IMR-90 (cell line): ENCODE results near the gene ST6GALNAC2. TPM values are rescaled to one million over a fixed set of nuclear protein-coding genes. Genes with fewer than 3 reads are reported as not detected.

Experiments used
- ATAC-seq: fragments of 200-7000 bp; cut with Tn5 transposase; 2 replicates; pipeline ENCODE4 v1.9.1; 2020; ENCODE audit warnings: low read depth, mild to moderate bottlenecking, moderate library complexity
- BruUV-seq: library from RNA; stranded (reverse); fragments of 400-500 nt; replicated peaks from 2 replicates; lab custom pipeline; 2021; lab: Mats Ljungman, UMichigan
- CTCF ChIA-PET: fragments of 300-600 bp; formaldehyde crosslinking; extraction: SDS; loops from one replicate; lab custom pipeline; 2021; ENCODE audit warnings: antibody characterized with exemption; lab: Yijun Ruan, JAX
- POLR2A ChIA-PET: fragments of 300-600 bp; sonication (Branson Sonifier 250); formaldehyde crosslinking; loops from one replicate; lab custom pipeline; 2022; ENCODE audit warnings: antibody characterized with exemption; ENCODE audit not compliant: unreplicated experiment; lab: Charles Lee
- DNase-seq: peaks from one replicate; pipeline ENCODE4 v3.0.0; 2013
- H2AFZ ChIP-seq: replicated peaks from 2 replicates; pipeline ENCODE3; 2013; ENCODE audit warnings: low read length, mild to moderate bottlenecking; ENCODE audit not compliant: poor library complexity
- H2AK5ac ChIP-seq: 2 replicates; pipeline ENCODE4 v1.6.1; 2013; ENCODE audit warnings: low read depth, low read length, inconsistent platforms
- H2AK9ac ChIP-seq: replicated peaks from 2 replicates; pipeline ENCODE3; 2013; ENCODE audit warnings: mild to moderate bottlenecking, low read depth, low read length, moderate library complexity; ENCODE audit not compliant: poor library complexity
- H2BK120ac ChIP-seq: 2 replicates; pipeline ENCODE4 v1.6.1; 2013; ENCODE audit warnings: low read depth, low read length, inconsistent platforms
- H2BK15ac ChIP-seq: 3 replicates; pipeline ENCODE4 v1.6.1; 2013; ENCODE audit warnings: low read depth, low read length, inconsistent platforms
- H2BK20ac ChIP-seq: 2 replicates; pipeline ENCODE4 v1.6.1; 2013; ENCODE audit warnings: low read depth, mild to moderate bottlenecking, inconsistent platforms, low read length, moderate library complexity
- H2BK5ac ChIP-seq: 2 replicates; pipeline ENCODE4 v1.6.1; 2013; ENCODE audit warnings: mild to moderate bottlenecking, low read depth, low read length, inconsistent platforms; ENCODE audit not compliant: poor library complexity, severe bottlenecking
- H3K14ac ChIP-seq: replicated peaks from 2 replicates; pipeline ENCODE4 v1.6.1; 2013; ENCODE audit warnings: low read depth, low read length, inconsistent platforms
- H3K18ac ChIP-seq: 2 replicates; pipeline ENCODE4 v1.6.1; 2013; ENCODE audit warnings: low read depth, low read length, control low read depth
- H3K23ac ChIP-seq: 2 replicates; pipeline ENCODE4 v1.6.1; 2013; ENCODE audit warnings: low read depth, low read length, inconsistent platforms
- H3K27ac ChIP-seq: 2 replicates; pipeline ENCODE4 v1.5.1; 2013; ENCODE audit warnings: mild to moderate bottlenecking, control low read depth, low read length; ENCODE audit not compliant: insufficient read depth
- H3K27me3 ChIP-seq: 2 replicates; pipeline ENCODE4 v1.6.1; 2013; ENCODE audit warnings: low read length; ENCODE audit not compliant: control insufficient read depth, insufficient read depth
- H3K36me3 ChIP-seq: 2 replicates; pipeline ENCODE4 v1.6.1; 2013; ENCODE audit warnings: low read length, mixed read lengths; ENCODE audit not compliant: control insufficient read depth, insufficient read depth
- H3K4ac ChIP-seq: 2 replicates; pipeline ENCODE4 v1.6.1; 2013; ENCODE audit warnings: low read depth, low read length, inconsistent platforms
- H3K4me1 ChIP-seq: 2 replicates; pipeline ENCODE4 v1.6.1; 2013; ENCODE audit warnings: low read length, mixed read lengths; ENCODE audit not compliant: control insufficient read depth, insufficient read depth
- H3K4me2 ChIP-seq: 2 replicates; pipeline ENCODE4 v1.6.1; 2013; ENCODE audit warnings: low read depth, mild to moderate bottlenecking, control low read depth, low read length, moderate library complexity
- H3K4me3 ChIP-seq: 2 replicates; pipeline ENCODE4 v1.5.1; 2013; ENCODE audit warnings: low read depth, mild to moderate bottlenecking, control low read depth, low read length, moderate library complexity; ENCODE audit not compliant: insufficient read depth
- H3K56ac ChIP-seq: 2 replicates; pipeline ENCODE4 v1.6.1; 2013; ENCODE audit warnings: low read length, inconsistent platforms; ENCODE audit not compliant: insufficient read depth; ENCODE audit errors: extremely low read depth
- H3K79me1 ChIP-seq, 2 experiments: 2 replicates each; pipeline ENCODE4 v1.6.1; 2013; ENCODE audit warnings: low read length in 2 of 2, inconsistent platforms in 1 of 2, low read depth in 1 of 2
- H3K9ac ChIP-seq: 2 replicates; pipeline ENCODE4 v1.6.1; 2013; ENCODE audit warnings: low read depth, low read length, control low read depth
- H3K9me1 ChIP-seq: 2 replicates; pipeline ENCODE4 v1.6.1; 2013; ENCODE audit warnings: low read length, inconsistent platforms; ENCODE audit not compliant: insufficient read depth
- H3K9me3 ChIP-seq: 2 replicates; pipeline ENCODE4 v1.6.1; 2013; ENCODE audit warnings: low read length; ENCODE audit not compliant: control insufficient read depth, insufficient read depth
- H4K20me1 ChIP-seq: 2 replicates; pipeline ENCODE4 v1.6.1; 2013; ENCODE audit warnings: low read length, inconsistent platforms; ENCODE audit not compliant: insufficient read depth
- H4K5ac ChIP-seq: 2 replicates; pipeline ENCODE4 v1.6.1; 2013; ENCODE audit warnings: mild to moderate bottlenecking, low read depth, low read length, control low read depth
- H4K8ac ChIP-seq, 2 experiments: 2 replicates each; pipeline ENCODE4 v1.6.1; 2013; ENCODE audit warnings: low read depth in 2 of 2, low read length in 2 of 2, control low read depth in 1 of 2, inconsistent platforms in 1 of 2
- H4K91ac ChIP-seq: 2 replicates; pipeline ENCODE4 v1.6.1; 2013; ENCODE audit warnings: low read depth, low read length, inconsistent platforms; ENCODE audit not compliant: insufficient read depth
- BHLHE40 ChIP-seq: fragments of 150-350 bp; IDR thresholded peaks from 2 replicates; pipeline ENCODE4 v1.6.1; 2016; ENCODE audit warnings: mild to moderate bottlenecking, low read depth, low read length
- CEBPB ChIP-seq: IDR thresholded peaks from 2 replicates; pipeline ENCODE4 v1.6.1; 2012; ENCODE audit warnings: low read depth, low read length, improper control_type of control experiment
- CHD1 ChIP-seq: IDR thresholded peaks from 2 replicates; pipeline ENCODE4 v1.6.1; 2012; ENCODE audit warnings: low read depth, low read length, improper control_type of control experiment
- ELK1 ChIP-seq: fragments of 150-350 bp; IDR thresholded peaks from 2 replicates; pipeline ENCODE4 v1.6.1; 2016; ENCODE audit warnings: low read depth, mild to moderate bottlenecking, low read length, moderate library complexity, borderline replicate concordance
- MAFK ChIP-seq: IDR thresholded peaks from 2 replicates; pipeline ENCODE4 v1.6.1; 2012; ENCODE audit warnings: low read depth, low read length, improper control_type of control experiment
- MAZ ChIP-seq: IDR thresholded peaks from 2 replicates; pipeline ENCODE4 v1.6.1; 2012; ENCODE audit warnings: low read depth, mild to moderate bottlenecking, low read length, improper control_type of control experiment, moderate library complexity, borderline replicate concordance
- MXI1 ChIP-seq: IDR thresholded peaks from 2 replicates; pipeline ENCODE4 v1.6.1; 2012; ENCODE audit warnings: low read depth, mild to moderate bottlenecking, low read length, moderate library complexity, borderline replicate concordance
- NFE2L2 ChIP-seq: fragments of 150-350 bp; IDR thresholded peaks from 2 replicates; pipeline ENCODE4 v1.6.1; 2016; ENCODE audit warnings: low read depth, mild to moderate bottlenecking, low read length
- POLR2A ChIP-seq: IDR thresholded peaks from 2 replicates; pipeline ENCODE4 v1.6.1; 2012; ENCODE audit warnings: mild to moderate bottlenecking, low read depth, low read length
- RCOR1 ChIP-seq: IDR thresholded peaks from 2 replicates; pipeline ENCODE4 v1.6.1; 2012; ENCODE audit warnings: mild to moderate bottlenecking, low read length, improper control_type of control experiment; ENCODE audit not compliant: insufficient replicate concordance
- RFX5 ChIP-seq: IDR thresholded peaks from 2 replicates; pipeline ENCODE4 v1.8.0; 2012; ENCODE audit warnings: low read depth, mild to moderate bottlenecking, low read length, moderate library complexity
- SMC3 ChIP-seq: fragments of 150-350 bp; IDR thresholded peaks from 2 replicates; pipeline ENCODE4 v1.6.1; 2016; ENCODE audit warnings: low read depth, mild to moderate bottlenecking, antibody characterized with exemption, low read length, moderate library complexity
- USF2 ChIP-seq: fragments of 150-350 bp; IDR thresholded peaks from 2 replicates; pipeline ENCODE4 v1.6.1; 2017; ENCODE audit warnings: mild to moderate bottlenecking, antibody characterized with exemption, low read length, low read depth
- WGBS, 2 experiments: methylation state at CpG; one replicate each; pipeline versions ENCODE4 v1.1.5 to v1.1.7; 2013; ENCODE audit warnings: missing lambda C conversion rate in 2 of 2; ENCODE audit not compliant: insufficient read length in 1 of 2; ENCODE audit errors: extremely low coverage in 2 of 2; 5-methylcytosine and 5-hydroxymethylcytosine counted together
- dilution Hi-C: fragments of 300-500 bp; cut with HindIII; formaldehyde crosslinking; loops from one replicate; pipeline ENCODE4 v1.14.3; 2018; ENCODE audit warnings: low sequenced_read_pairs; ENCODE audit not compliant: unreplicated experiment
- in situ Hi-C: fragments of 300-500 bp; cut with MboI; formaldehyde crosslinking; loops from 3 replicates; pipeline ENCODE4 v1.14.3; 2019; ENCODE audit warnings: low sequenced_read_pairs, inconsistent platforms, mixed read lengths
- intact Hi-C: fragments of 100-400 bp; cut with micrococcal nuclease; formaldehyde crosslinking; loops from 2 replicates; pipeline ENCODE4 v1.10.0; 2022
- polyA plus RNA-seq, 3 experiments: library from polyadenylated mRNA; depleted of rRNA; stranded (reverse); fragments of >200 nt; gene quantifications; 2 replicates each; pipeline ENCODE4 v1.2.3, GENCODE V29; 2012; ENCODE audit warnings: low replicate concordance in 1 of 3
- total RNA-seq: library from RNA; depleted of rRNA; stranded (reverse); fragments of >200 nt; gene quantifications from 2 replicates; pipeline ENCODE4 v1.2.3, GENCODE V29; 2012
- TF ChIP-seq, protein P1 (sequence below): conservative IDR thresholded peaks from 2 replicates; pipeline ENCODE4 v1.5.1; 2012; ENCODE audit warnings: mild to moderate bottlenecking, low read depth, low read length, improper control_type of control experiment

Gene ST6GALNAC2
- total and polyA plus RNA-seq, 2 of the 4 experiments (the other 2 are of a cell fraction) = 0.10 TPM; not detected in 1

- dilution Hi-C loops (no loop called here), intact Hi-C loops (no loop called here), in situ Hi-C loops (no loop called here)
- Histone ChIP-seq H3K14ac (0 out of 2 replicates have a peak overlapping the region, but pooled peaks have one; percentile 26), H3K56ac (no peak overlapping the region), H4K91ac (no peak overlapping the region), H4K5ac (no peak overlapping the region), H2BK20ac (no peak overlapping the region), H3K36me3 (no peaks in the 10 kb centered on the region), H3K9ac (no peak overlapping the region), H2AK5ac (no peak overlapping the region), H3K4me2 (no peak overlapping the region), H3K79me1 (no peaks in the 10 kb centered on the region), H2BK5ac (no peak overlapping the region), H3K9me1 (no peaks in the 10 kb centered on the region; the same call in 1 of the 2 replicates), H3K18ac (no peak overlapping the region), H3K9me3 (no peaks in the 10 kb centered on the region), H2BK120ac (no peak overlapping the region), H4K8ac (no peak overlapping the region), H3K4ac (no peak overlapping the region; the same call in 1 of the 2 replicates), H3K4me1 (peaks cover 7% of the 10 kb centered on the region), H4K20me1 (no peaks in the 10 kb centered on the region), H3K27me3 (no peaks in the 10 kb centered on the region), H3K23ac (no peak overlapping the region), H2BK15ac (no peak overlapping the region; the same call in 2 of the 3 replicates), H3K4me3 (no peak overlapping the region), H3K27ac (no peak overlapping the region), H2AK9ac (peak overlapping the region; percentile 65), H2AFZ (no peak overlapping the region)
- no peak for DNase-seq
- no TSS peak for BruUV-seq
- no peak for ATAC-seq
- ChIA-PET CTCF (no interaction called here), POLR2A (no interaction called here)
- WGBS, 2 experiments = 70% methylated on average over 7 of the region's 15 CpGs; no CpG with 5 or more reads in 1 of the 2 experiments
- TF ChIP-seq USF2 (no peak), CEBPB (no peak), RFX5 (no peak), MAZ (no peak), CHD1 (no peak), MAFK (no peak), RCOR1 (no peak), NFE2L2 (no peak), ELK1 (no peak), MXI1 (no peak), SMC3 (no peak), BHLHE40 (no peak), POLR2A (no peak)
- TF ChIP-seq, protein P1, sequence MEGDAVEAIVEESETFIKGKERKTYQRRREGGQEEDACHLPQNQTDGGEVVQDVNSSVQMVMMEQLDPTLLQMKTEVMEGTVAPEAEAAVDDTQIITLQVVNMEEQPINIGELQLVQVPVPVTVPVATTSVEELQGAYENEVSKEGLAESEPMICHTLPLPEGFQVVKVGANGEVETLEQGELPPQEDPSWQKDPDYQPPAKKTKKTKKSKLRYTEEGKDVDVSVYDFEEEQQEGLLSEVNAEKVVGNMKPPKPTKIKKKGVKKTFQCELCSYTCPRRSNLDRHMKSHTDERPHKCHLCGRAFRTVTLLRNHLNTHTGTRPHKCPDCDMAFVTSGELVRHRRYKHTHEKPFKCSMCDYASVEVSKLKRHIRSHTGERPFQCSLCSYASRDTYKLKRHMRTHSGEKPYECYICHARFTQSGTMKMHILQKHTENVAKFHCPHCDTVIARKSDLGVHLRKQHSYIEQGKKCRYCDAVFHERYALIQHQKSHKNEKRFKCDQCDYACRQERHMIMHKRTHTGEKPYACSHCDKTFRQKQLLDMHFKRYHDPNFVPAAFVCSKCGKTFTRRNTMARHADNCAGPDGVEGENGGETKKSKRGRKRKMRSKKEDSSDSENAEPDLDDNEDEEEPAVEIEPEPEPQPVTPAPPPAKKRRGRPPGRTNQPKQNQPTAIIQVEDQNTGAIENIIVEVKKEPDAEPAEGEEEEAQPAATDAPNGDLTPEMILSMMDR = no peak
These were observed 66.4 kb downstream of the ST6GALNAC2 start for GRCh38 chr17:76519048-76519966.
